H9 (cell line): Measurements from ENCODE around the gene PLEKHG3. TPM values are rescaled to one million over a fixed set of nuclear protein-coding genes. Genes with fewer than 3 reads are reported as not detected.

ENCODE experiments used
- DNase-seq: peaks from one replicate; pipeline ENCODE4 v3.0.0-alpha.2; 2017
- H2AFZ ChIP-seq: one replicate; pipeline ENCODE4 v1.6.1; 2013; ENCODE audit warnings: mild to moderate bottlenecking, low read length, control low read depth, moderate library complexity
- H2AK5ac ChIP-seq: 2 replicates; pipeline ENCODE4 v1.6.1; 2013; ENCODE audit warnings: low read length, control low read depth, mixed read lengths; ENCODE audit not compliant: insufficient read length
- H2BK120ac ChIP-seq: one replicate; pipeline ENCODE4 v1.6.1; 2013; ENCODE audit warnings: low read depth, mild to moderate bottlenecking, low read length, control low read depth, inconsistent platforms; ENCODE audit not compliant: poor library complexity, severe bottlenecking
- H2BK12ac ChIP-seq: 2 replicates; pipeline ENCODE4 v1.6.1; 2013; ENCODE audit warnings: low read length, control low read depth, mixed read lengths, low read depth; ENCODE audit not compliant: insufficient read length
- H2BK15ac ChIP-seq: 2 replicates; pipeline ENCODE4 v1.6.1; 2013; ENCODE audit warnings: low read depth, low read length, control low read depth
- H2BK20ac ChIP-seq: one replicate; pipeline ENCODE4 v1.6.1; 2013; ENCODE audit warnings: low read depth, mild to moderate bottlenecking, low read length, control low read depth, inconsistent platforms; ENCODE audit not compliant: poor library complexity, severe bottlenecking
- H2BK5ac ChIP-seq: 2 replicates; pipeline ENCODE4 v1.6.1; 2013; ENCODE audit warnings: low read length, control low read depth, mixed read lengths; ENCODE audit not compliant: insufficient read length
- H3K14ac ChIP-seq: 2 replicates; pipeline ENCODE4 v1.6.1; 2013; ENCODE audit warnings: low read length, control low read depth; ENCODE audit not compliant: insufficient read depth
- H3K18ac ChIP-seq: 2 replicates; pipeline ENCODE4 v1.6.1; 2013; ENCODE audit warnings: low read depth, mild to moderate bottlenecking, mixed read lengths, low read length, control low read depth; ENCODE audit not compliant: insufficient read length
- H3K23ac ChIP-seq: 2 replicates; pipeline ENCODE4 v1.6.1; 2013; ENCODE audit warnings: low read length, control low read depth, mixed read lengths, low read depth; ENCODE audit not compliant: insufficient read length
- H3K23me2 ChIP-seq: 2 replicates; pipeline ENCODE4 v1.6.1; 2013; ENCODE audit warnings: low read depth, mild to moderate bottlenecking, mixed read lengths, low read length, control low read depth; ENCODE audit not compliant: insufficient read length, poor library complexity, severe bottlenecking
- H3K27ac ChIP-seq: 2 replicates; pipeline ENCODE4 v1.5.1; 2013; ENCODE audit warnings: low read length, control low read depth, mixed read lengths, low read depth; ENCODE audit not compliant: insufficient read length
- H3K27me3 ChIP-seq: 2 replicates; pipeline ENCODE4 v1.6.1; 2013; ENCODE audit warnings: low read length, control low read depth, inconsistent platforms; ENCODE audit not compliant: insufficient read depth
- H3K4ac ChIP-seq: 2 replicates; pipeline ENCODE4 v1.6.1; 2013; ENCODE audit warnings: low read depth, mild to moderate bottlenecking, control low read depth, inconsistent platforms, low read length, moderate library complexity
- H3K4me1 ChIP-seq: 2 replicates; pipeline ENCODE4 v1.6.1; 2013; ENCODE audit warnings: low read length, control low read depth, inconsistent platforms; ENCODE audit not compliant: insufficient read depth
- H3K4me2 ChIP-seq: 2 replicates; pipeline ENCODE4 v1.6.1; 2013; ENCODE audit warnings: low read length, control low read depth, mixed read lengths; ENCODE audit not compliant: insufficient read length, insufficient read depth
- H3K56ac ChIP-seq: 2 replicates; pipeline ENCODE4 v1.6.1; 2013; ENCODE audit warnings: low read depth, mild to moderate bottlenecking, mixed read lengths, low read length, control low read depth; ENCODE audit not compliant: insufficient read length
- H3K79me1 ChIP-seq: 2 replicates; pipeline ENCODE4 v1.6.1; 2013; ENCODE audit warnings: low read depth, mild to moderate bottlenecking, moderate library complexity, low read length, control low read depth, inconsistent platforms; ENCODE audit not compliant: insufficient read depth, poor library complexity, severe bottlenecking
- H3K79me2 ChIP-seq: 2 replicates; pipeline ENCODE4 v1.6.1; 2013; ENCODE audit warnings: low read length, control low read depth, inconsistent platforms; ENCODE audit not compliant: insufficient read depth
- H3K9ac ChIP-seq: 2 replicates; pipeline ENCODE4 v1.6.1; 2013; ENCODE audit warnings: low read length, control low read depth, mixed read lengths; ENCODE audit not compliant: insufficient read length; ENCODE audit errors: extremely low read depth
- H3K9me3 ChIP-seq: one replicate; pipeline ENCODE4 v1.6.1; 2013; ENCODE audit warnings: low read depth, low read length, inconsistent platforms; ENCODE audit not compliant: control insufficient read depth
- H3T11ph ChIP-seq: one replicate; pipeline ENCODE4 v1.6.1; 2013; ENCODE audit warnings: mild to moderate bottlenecking, low read length, control low read depth, inconsistent platforms
- H4K20me1 ChIP-seq: one replicate; pipeline ENCODE4 v1.6.1; 2013; ENCODE audit not compliant: control insufficient read depth, insufficient read length, insufficient read depth
- H4K5ac ChIP-seq: 2 replicates; pipeline ENCODE4 v1.6.1; 2013; ENCODE audit warnings: low read depth, mild to moderate bottlenecking, mixed read lengths, low read length, control low read depth; ENCODE audit not compliant: insufficient read length
- H4K8ac ChIP-seq: replicated peaks from 2 replicates; pipeline ENCODE4 v1.6.1; 2013; ENCODE audit warnings: low read length, control low read depth, mixed read lengths, low read depth; ENCODE audit not compliant: insufficient read length
- H4K91ac ChIP-seq: 2 replicates; pipeline ENCODE4 v1.6.1; 2013; ENCODE audit warnings: low read depth, mild to moderate bottlenecking, moderate library complexity, mixed read lengths, low read length, control low read depth; ENCODE audit not compliant: insufficient read length
- H3K27ac Mint-ChIP-seq, 3 experiments: 2 replicates in 2 of 3; 3 replicates in 1 of 3; pipeline ENCODE4 v1.8.0; 2020 to 2021; ENCODE audit warnings: mixed read lengths in 3 of 3, mild to moderate bottlenecking in 1 of 3, moderate library complexity in 1 of 3
- H3K27me3 Mint-ChIP-seq: 2 replicates; pipeline ENCODE4 v1.8.0; 2021; ENCODE audit warnings: low read depth, mild to moderate bottlenecking, moderate library complexity, mixed read lengths
- H3K36me3 Mint-ChIP-seq, 3 experiments: 2 replicates in 2 of 3; 3 replicates in 1 of 3; pipeline ENCODE4 v1.8.0; 2020 to 2021; ENCODE audit warnings: low read depth in 3 of 3, mixed read lengths in 3 of 3; ENCODE audit not compliant: insufficient read depth in 1 of 3
- H3K4me1 Mint-ChIP-seq, 2 experiments: 2 replicates each; pipeline ENCODE4 v1.8.0; 2020; ENCODE audit warnings: mixed read lengths in 2 of 2
- H3K4me3 Mint-ChIP-seq, 2 experiments: 2 replicates in 1 of 2; 3 replicates in 1 of 2; pipeline ENCODE4 v1.8.0; 2020 to 2021; ENCODE audit warnings: mild to moderate bottlenecking in 2 of 2, mixed read lengths in 2 of 2, moderate library complexity in 1 of 2
- H3K9me3 Mint-ChIP-seq, 2 experiments: 2 replicates in 1 of 2; 3 replicates in 1 of 2; pipeline ENCODE4 v1.8.0; 2020; ENCODE audit warnings: mild to moderate bottlenecking in 2 of 2, mixed read lengths in 2 of 2, moderate library complexity in 1 of 2
- CTCF ChIP-seq: fragments of 200-600 bp; sonication (generic); conservative IDR thresholded peaks from 3 replicates; pipeline ENCODE4 v1.8.0; 2021; ENCODE audit warnings: antibody characterized with exemption, mild to moderate bottlenecking
- WGBS: extraction: QIAGEN DNeasy Blood & Tissue Kit; methylation state at CpG from one replicate; pipeline ENCODE4 v1.1.7; 2013; ENCODE audit warnings: missing lambda C conversion rate, low lambda C conversion rate, mixed read lengths; ENCODE audit not compliant: insufficient read length; ENCODE audit errors: extremely low coverage; 5-methylcytosine and 5-hydroxymethylcytosine counted together
- total RNA-seq: library from RNA; stranded (reverse); gene quantifications from 2 replicates; pipeline ENCODE4 v1.2.1, GENCODE V29; 2021

The PLEKHG3 gene
- total RNA-seq, 1 experiment from 2014 or later: 48.5 TPM

GRCh38 chr14:64758025-64758521, 53.8 kb downstream of the PLEKHG3 start:
- no peak overlapping the region for H4K91ac ChIP-seq
- no peak overlapping the region for H3K4me3 Mint-ChIP-seq
- H4K8ac ChIP-seq: no peak overlapping the region
- H3K4me1 ChIP-seq: peaks cover 5% of the 10 kb centered on the region; the same call in 1 of the 2 replicates
- no peak overlapping the region for H3K23ac ChIP-seq
- H3K9me3 Mint-ChIP-seq: peaks cover 2 to 3% of the 10 kb centered on the region in 2 experiments; a peak in 3 of 5 replicates
- H3K23me2 ChIP-seq: no peaks in the 10 kb centered on the region
- H3K79me1 ChIP-seq: no peaks in the 10 kb centered on the region
- no peaks in the 10 kb centered on the region for H3K9me3 ChIP-seq
- peaks cover 24% of the 10 kb centered on the region for H3K27me3 Mint-ChIP-seq
- no peak overlapping the region for H3T11ph ChIP-seq
- H3K27ac ChIP-seq: no peak overlapping the region
- no peak overlapping the region; the same call in 1 of the 2 replicates for H3K14ac ChIP-seq
- no peak overlapping the region for H2BK12ac ChIP-seq
- H3K18ac ChIP-seq: no peak overlapping the region
- H3K4me1 Mint-ChIP-seq: peaks cover 37 to 44% of the 10 kb centered on the region in 2 experiments
- no peak overlapping the region for H2BK15ac ChIP-seq
- H2AFZ ChIP-seq: no peak overlapping the region
- no peaks in the 10 kb centered on the region for H4K20me1 ChIP-seq
- no peak overlapping the region for H3K9ac ChIP-seq
- H3K36me3 Mint-ChIP-seq: no peaks in the 10 kb centered on the region; a peak in 2 of 7 replicates
- H2BK5ac ChIP-seq: no peak overlapping the region
- no peak overlapping the region for H2BK120ac ChIP-seq
- H2AK5ac ChIP-seq: no peak overlapping the region
- H2BK20ac ChIP-seq: no peak overlapping the region
- no peaks in the 10 kb centered on the region for H3K27me3 ChIP-seq
- H3K4ac ChIP-seq: no peak overlapping the region
- DNase-seq: no peak
- no peaks in the 10 kb centered on the region for H3K79me2 ChIP-seq
- H3K27ac Mint-ChIP-seq: peak overlapping the region in 1 of 3 experiments; percentile 85; a peak in 1 of 7 replicates
- WGBS: no CpG with 5 or more reads among the region's 3 CpGs
- no peak overlapping the region for H3K56ac ChIP-seq
- no peak for TF ChIP-seq CTCF
- no peak overlapping the region for H4K5ac ChIP-seq
- no peak overlapping the region for H3K4me2 ChIP-seq
